Hepatic stellate cell (primary cell): Measurements from ENCODE around the gene CAPS.

Experiments
- DNase-seq: peaks from one replicate; pipeline ENCODE4 v3.0.0; 2011; ENCODE audit warnings: low spot score

CAPS gene

GRCh38 chr19:5910638-5910907 lies 3.5 kb upstream of the CAPS start:
- DNase-seq = no peak

- DNase-seq = no peak
Observed at GRCh38 chr19:5911366-5911765, 2.7 kb upstream of the CAPS start.

GRCh38 chr19:5914358-5914774 lies 312 bp downstream of the CAPS start:
- DNase-seq = no peak

- no peak for DNase-seq
Observed at GRCh38 chr19:5914946-5915781, 1.1 kb downstream of the CAPS start.

GRCh38 chr19:5915782-5916165 lies 1.7 kb downstream of the CAPS start:
- DNase-seq = no peak

GRCh38 chr19:5916181-5916708 lies 2.2 kb downstream of the CAPS start:
- no peak for DNase-seq

GRCh38 chr19:5917431-5918107 lies 3.5 kb downstream of the CAPS start:
- no peak for DNase-seq

- no peak for DNase-seq
Observed at GRCh38 chr19:5918463-5919079, 4.5 kb downstream of the CAPS start.

GRCh38 chr19:5921516-5922160 lies 7.6 kb downstream of the CAPS start:
- no peak for DNase-seq

- DNase-seq = no peak
Observed at GRCh38 chr19:5922161-5922545, 8.1 kb downstream of the CAPS start.

GRCh38 chr19:5923356-5923755 lies 9.3 kb downstream of the CAPS start:
- no peak for DNase-seq

GRCh38 chr19:5925830-5926427 lies 11.9 kb downstream of the CAPS start:
- DNase-seq = no peak

- DNase-seq = peak; percentile 65
Observed at GRCh38 chr19:5926641-5927440, 12.8 kb downstream of the CAPS start.

GRCh38 chr19:5927441-5927821 lies 13.4 kb downstream of the CAPS start:
- DNase-seq = no peak

GRCh38 chr19:5929179-5929578 lies 15.1 kb downstream of the CAPS start:
- DNase-seq = no peak

- no peak for DNase-seq
Observed at GRCh38 chr19:5929625-5930024, 15.6 kb downstream of the CAPS start.

GRCh38 chr19:5931251-5931650 lies 17.2 kb downstream of the CAPS start:
- DNase-seq = no peak

- no peak for DNase-seq
Observed at GRCh38 chr19:5932146-5932545, 18.1 kb downstream of the CAPS start.

- no peak for DNase-seq
Observed at GRCh38 chr19:5932609-5933262, 18.7 kb downstream of the CAPS start.

GRCh38 chr19:5933391-5934068 lies 19.5 kb downstream of the CAPS start:
- no peak for DNase-seq

- DNase-seq = no peak
Observed at GRCh38 chr19:5934069-5934401, 20.0 kb downstream of the CAPS start.
